Activated CD4-positive, CD25-positive, alpha-beta regulatory T cell treated with anti-CD3 and anti-CD28 coated beads, Interleukin-2, amount 50 U/mL, for 24 hours (primary cell): ENCODE data around the gene BAG2.

Source experiments
- ATAC-seq, 2 donors: fragments of 150-1000 bp; cut with Tn5 transposase; one replicate each; pipeline ENCODE4 v1.10.0; 2021; ENCODE audit warnings: mild to moderate bottlenecking in 1 of 2, moderate library complexity in 1 of 2

Gene BAG2

GRCh38 chr6:57172136-57173055 is at the start of gene BAG2:
Gene BAG2 (plus strand): TSS chr6:57172326. CDS start chr6:57172698, 372 bp downstream.
- peak; percentile 87 to 92 for ATAC-seq

GRCh38 chr6:57123111-57123510 is 49.0 kb upstream of the BAG2 start:
- no peak for ATAC-seq

- no peak for ATAC-seq
Measured at GRCh38 chr6:57127763-57128162, 44.4 kb upstream of the BAG2 start.

GRCh38 chr6:57130661-57131177 is 41.4 kb upstream of the BAG2 start:
- ATAC-seq = no peak

- ATAC-seq = no peak
Measured at GRCh38 chr6:57134954-57135353, 37.2 kb upstream of the BAG2 start.

- no peak for ATAC-seq
Measured at GRCh38 chr6:57135885-57136284, 36.2 kb upstream of the BAG2 start.

- peak; percentile 38 to 67 for ATAC-seq
Measured at GRCh38 chr6:57137350-57137749, 34.8 kb upstream of the BAG2 start.

GRCh38 chr6:57138026-57138425 is 34.1 kb upstream of the BAG2 start:
- no peak for ATAC-seq

GRCh38 chr6:57141451-57142177 is 30.5 kb upstream of the BAG2 start:
- no peak for ATAC-seq

- ATAC-seq = no peak
Measured at GRCh38 chr6:57142178-57142525, 30.0 kb upstream of the BAG2 start.

GRCh38 chr6:57143690-57144089 is 28.4 kb upstream of the BAG2 start:
- ATAC-seq = no peak

GRCh38 chr6:57147401-57147800 is 24.7 kb upstream of the BAG2 start:
- no peak for ATAC-seq

- ATAC-seq = peak; percentile 73 to 80
Measured at GRCh38 chr6:57147955-57148858, 23.9 kb upstream of the BAG2 start.

GRCh38 chr6:57158658-57159057 is 13.5 kb upstream of the BAG2 start:
- peak in 1 of 2 donors; percentile 67 for ATAC-seq

- no peak for ATAC-seq
Measured at GRCh38 chr6:57159127-57159526, 13.0 kb upstream of the BAG2 start.

GRCh38 chr6:57162028-57162427 is 10.1 kb upstream of the BAG2 start:
- no peak for ATAC-seq

GRCh38 chr6:57162516-57162915 is 9.6 kb upstream of the BAG2 start:
- no peak for ATAC-seq

GRCh38 chr6:57163956-57164355 is 8.2 kb upstream of the BAG2 start:
- no peak for ATAC-seq

- no peak for ATAC-seq
Measured at GRCh38 chr6:57165080-57165479, 7.0 kb upstream of the BAG2 start.

GRCh38 chr6:57173056-57173885 is 1.1 kb downstream of the BAG2 start:
- ATAC-seq = no peak

GRCh38 chr6:57173886-57174510 is 1.9 kb downstream of the BAG2 start:
- no peak for ATAC-seq
